Left ventricle myocardium inferior (tissue), 1 donor: ENCODE measurements around the gene FBXO9. TPM values are rescaled to one million over a fixed set of nuclear protein-coding genes. Genes with fewer than 3 reads are reported as not detected.

Experiments
- DNase-seq: peaks from one replicate; pipeline ENCODE4 v3.0.0-alpha.2; 2020
- H3K27ac ChIP-seq: fragments of 200-600 bp; replicated peaks from 2 replicates; pipeline ENCODE4 v1.8.0; 2021
- H3K27me3 ChIP-seq: fragments of 200-600 bp; 2 replicates; pipeline ENCODE4 v1.8.0; 2021; ENCODE audit warnings: low read depth
- H3K36me3 ChIP-seq: fragments of 200-600 bp; 2 replicates; pipeline ENCODE4 v1.8.0; 2021
- H3K4me1 ChIP-seq: fragments of 200-600 bp; 2 replicates; pipeline ENCODE4 v1.8.0; 2021
- H3K4me3 ChIP-seq: fragments of 200-600 bp; 2 replicates; pipeline ENCODE4 v1.8.0; 2021; ENCODE audit warnings: mild to moderate bottlenecking, moderate library complexity
- H3K9me3 ChIP-seq: fragments of 200-600 bp; replicated peaks from 2 replicates; pipeline ENCODE4 v1.8.0; 2021
- intact Hi-C: fragments of 100-400 bp; cut with micrococcal nuclease; formaldehyde crosslinking; loops from one replicate; pipeline ENCODE4 v1.11.0; 2022
- long read RNA-seq: library from polyadenylated mRNA; unstranded; transcript quantifications from one replicate; pipeline ENCODE4 v2.0.0, GENCODE V29; 2021
- total RNA-seq: library from RNA; stranded (reverse); fragmentation: NEBNext Ultra II Directional; extraction: Animal tissue kit (Norgen Biotek cat#: 25700); gene quantifications from one replicate; pipeline ENCODE4 v1.2.1, GENCODE V29; 2021
- TF ChIP-seq, protein P1 (sequence below): fragments of 200-600 bp; IDR thresholded peaks from 2 replicates; pipeline ENCODE4 v1.8.0; 2021; ENCODE audit warnings: antibody characterized with exemption, mild to moderate bottlenecking, borderline replicate concordance
- donor health status: DM: no; HTN: yes; CAD: no; lungs with severe emphysema.

FBXO9 gene
- total RNA-seq: 56.4 TPM
- long read RNA-seq, transcript FBXO9-202 (13 exons, 3,418 nt): major isoform, 79 of 95 reads
- long read RNA-seq, partial matches to known transcripts: 1 of 95 reads
- long read RNA-seq, other reads (novel, unspliced or antisense): 15 of 95 reads

DNA sequence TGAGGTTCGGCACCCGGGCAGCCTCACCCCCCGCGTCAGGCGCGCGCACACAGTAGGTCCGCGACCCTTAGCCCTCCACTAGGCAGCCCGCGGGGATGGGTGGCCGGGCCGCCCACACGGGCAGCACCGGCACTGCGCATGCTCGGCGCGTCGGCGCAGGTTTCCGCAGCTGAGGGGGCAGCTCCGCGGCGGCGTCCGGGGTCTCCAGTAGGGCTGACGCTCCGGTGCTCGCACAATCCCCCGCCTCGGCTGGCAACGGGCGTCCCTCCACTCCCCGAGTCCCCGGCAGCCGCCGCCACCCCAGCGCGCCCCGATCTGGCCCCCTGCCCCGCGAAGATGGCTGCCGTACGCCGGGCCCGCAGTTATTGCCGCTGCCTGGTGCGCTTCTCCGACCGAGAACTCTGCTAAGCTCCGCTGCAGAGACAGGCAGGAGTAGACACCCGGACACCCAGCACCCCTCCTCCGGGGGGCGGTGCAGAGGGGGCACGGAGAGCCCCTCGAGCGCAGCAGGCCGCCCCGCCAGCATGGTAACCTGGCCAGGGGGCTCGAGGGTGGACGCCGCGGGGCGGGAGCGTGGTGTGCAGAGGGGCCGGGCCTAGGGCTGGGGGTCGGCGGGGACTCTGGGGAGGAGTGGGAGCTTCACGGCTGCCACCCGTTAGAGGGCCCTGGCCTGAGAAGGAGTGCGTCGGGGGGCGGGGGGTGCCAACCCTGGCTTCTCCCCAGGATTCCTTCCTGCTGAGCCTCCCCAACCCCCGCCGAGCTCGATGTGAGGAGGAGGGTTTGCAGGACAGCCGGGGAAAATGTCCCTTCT is at the start of gene FBXO9:
TSS of gene FBXO9 (plus strand) at position 139 of the 811 bp plus-strand sequence. CDS start at position 525, 386 bp downstream.
- peak within 1 kb of the TSS; percentile 78 for H3K4me3 ChIP-seq
- H3K9me3 ChIP-seq: no peaks in the 10 kb centered on the region
- H3K36me3 ChIP-seq: no peaks in the 10 kb centered on the region
- H3K27ac ChIP-seq: peak within 1 kb of the TSS; percentile 93
- H3K27me3 ChIP-seq: no peaks in the 10 kb centered on the region
- DNase-seq: peak; percentile 72
- TF ChIP-seq, protein P1, sequence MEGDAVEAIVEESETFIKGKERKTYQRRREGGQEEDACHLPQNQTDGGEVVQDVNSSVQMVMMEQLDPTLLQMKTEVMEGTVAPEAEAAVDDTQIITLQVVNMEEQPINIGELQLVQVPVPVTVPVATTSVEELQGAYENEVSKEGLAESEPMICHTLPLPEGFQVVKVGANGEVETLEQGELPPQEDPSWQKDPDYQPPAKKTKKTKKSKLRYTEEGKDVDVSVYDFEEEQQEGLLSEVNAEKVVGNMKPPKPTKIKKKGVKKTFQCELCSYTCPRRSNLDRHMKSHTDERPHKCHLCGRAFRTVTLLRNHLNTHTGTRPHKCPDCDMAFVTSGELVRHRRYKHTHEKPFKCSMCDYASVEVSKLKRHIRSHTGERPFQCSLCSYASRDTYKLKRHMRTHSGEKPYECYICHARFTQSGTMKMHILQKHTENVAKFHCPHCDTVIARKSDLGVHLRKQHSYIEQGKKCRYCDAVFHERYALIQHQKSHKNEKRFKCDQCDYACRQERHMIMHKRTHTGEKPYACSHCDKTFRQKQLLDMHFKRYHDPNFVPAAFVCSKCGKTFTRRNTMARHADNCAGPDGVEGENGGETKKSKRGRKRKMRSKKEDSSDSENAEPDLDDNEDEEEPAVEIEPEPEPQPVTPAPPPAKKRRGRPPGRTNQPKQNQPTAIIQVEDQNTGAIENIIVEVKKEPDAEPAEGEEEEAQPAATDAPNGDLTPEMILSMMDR: no peak
- intact Hi-C loops: no loop called here
- peaks cover 60% of the 10 kb centered on the region for H3K4me1 ChIP-seq

DNA sequence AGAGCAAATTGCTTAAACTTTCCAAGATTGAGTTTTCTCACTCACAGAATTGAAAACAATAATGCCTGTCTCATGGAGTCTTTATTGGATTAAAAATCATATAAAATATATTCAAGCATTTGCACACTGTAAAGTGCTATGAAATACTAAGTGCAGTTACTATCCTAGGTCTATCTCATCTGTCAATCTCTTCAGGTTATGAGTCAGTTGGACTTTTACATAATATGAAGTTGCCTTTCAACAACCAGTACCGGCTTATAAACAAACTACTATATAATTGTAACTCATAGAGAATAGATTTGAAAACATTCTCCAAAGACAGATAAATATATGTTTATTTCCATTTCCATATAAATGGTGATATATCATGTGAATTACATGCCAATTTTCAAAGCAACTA is 49.7 kb upstream of the FBXO9 start:
- intact Hi-C loops: no loop called here
- no peaks in the 10 kb centered on the region for H3K9me3 ChIP-seq
- peaks cover 88% of the 10 kb centered on the region for H3K36me3 ChIP-seq
- no peak overlapping the region for H3K4me3 ChIP-seq
- no peak for DNase-seq
- H3K4me1 ChIP-seq: no peaks in the 10 kb centered on the region
- H3K27me3 ChIP-seq: no peaks in the 10 kb centered on the region
- TF ChIP-seq, protein P1: no peak
- no peak overlapping the region for H3K27ac ChIP-seq

DNA sequence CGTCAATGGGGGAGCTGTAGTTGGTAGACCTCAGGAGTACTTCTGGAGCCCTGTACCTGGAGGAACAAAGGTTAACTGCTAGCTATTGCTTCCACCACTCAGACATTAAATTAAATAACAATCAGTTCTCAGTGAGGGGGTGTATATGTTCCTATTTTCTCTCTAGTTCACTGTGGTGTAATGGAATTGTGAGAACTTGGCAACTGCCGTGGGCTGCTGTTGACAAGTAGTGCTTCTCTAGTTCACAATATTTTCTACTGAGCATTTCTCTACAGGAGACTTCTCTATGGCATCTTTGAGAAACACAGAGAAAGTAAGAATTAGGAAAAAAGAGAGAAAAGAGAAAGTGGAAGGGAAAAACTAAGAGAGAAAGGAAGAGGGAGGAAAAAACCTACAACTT is 46.8 kb upstream of the FBXO9 start:
- Histone ChIP-seq H3K27me3 (no peaks in the 10 kb centered on the region), H3K4me1 (no peaks in the 10 kb centered on the region), H3K27ac (no peak overlapping the region), H3K36me3 (peaks cover 58% of the 10 kb centered on the region), H3K9me3 (no peaks in the 10 kb centered on the region), H3K4me3 (no peak overlapping the region)
- intact Hi-C loops: no loop called here
- no peak for DNase-seq
- TF ChIP-seq, protein P1: no peak

DNA sequence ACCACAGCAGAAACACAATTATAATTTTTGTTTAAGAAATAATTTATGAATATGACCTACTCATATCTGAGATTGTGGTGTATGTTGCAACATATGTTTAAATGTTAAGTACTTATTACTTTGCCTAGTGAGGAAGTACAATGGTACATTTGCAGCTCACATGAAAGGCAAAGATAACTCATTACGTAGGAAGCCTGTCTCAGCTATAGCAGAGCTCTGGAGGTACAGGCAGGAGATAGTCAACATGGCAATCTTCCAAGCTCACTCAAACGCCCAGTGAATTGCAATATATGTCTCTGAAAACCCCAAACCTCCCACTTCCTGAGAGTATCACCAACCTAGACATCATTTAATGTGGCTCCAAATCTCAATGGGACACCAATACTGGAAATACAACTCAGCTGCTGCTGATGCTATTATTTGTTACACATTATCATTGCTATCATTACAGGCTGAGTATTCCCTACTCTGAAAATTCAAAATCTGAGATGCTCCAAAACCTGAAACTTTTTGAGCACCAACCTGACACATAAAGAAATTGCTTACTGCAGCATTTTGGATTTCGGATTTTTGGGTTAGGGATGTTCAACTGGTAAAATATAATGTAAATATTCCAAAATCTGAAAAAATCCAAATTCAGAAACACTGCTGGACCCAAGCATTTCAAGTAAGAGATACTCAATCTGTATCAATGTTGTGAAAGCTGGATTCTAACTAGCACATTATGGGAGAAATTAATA is 45.0 kb upstream of the FBXO9 start:
- no peak overlapping the region for H3K27ac ChIP-seq
- H3K4me3 ChIP-seq: no peak overlapping the region
- TF ChIP-seq, protein P1: no peak
- peaks cover 41% of the 10 kb centered on the region for H3K36me3 ChIP-seq
- intact Hi-C loops: no loop called here
- no peaks in the 10 kb centered on the region for H3K27me3 ChIP-seq
- no peaks in the 10 kb centered on the region for H3K4me1 ChIP-seq
- no peak for DNase-seq
- no peaks in the 10 kb centered on the region for H3K9me3 ChIP-seq

DNA sequence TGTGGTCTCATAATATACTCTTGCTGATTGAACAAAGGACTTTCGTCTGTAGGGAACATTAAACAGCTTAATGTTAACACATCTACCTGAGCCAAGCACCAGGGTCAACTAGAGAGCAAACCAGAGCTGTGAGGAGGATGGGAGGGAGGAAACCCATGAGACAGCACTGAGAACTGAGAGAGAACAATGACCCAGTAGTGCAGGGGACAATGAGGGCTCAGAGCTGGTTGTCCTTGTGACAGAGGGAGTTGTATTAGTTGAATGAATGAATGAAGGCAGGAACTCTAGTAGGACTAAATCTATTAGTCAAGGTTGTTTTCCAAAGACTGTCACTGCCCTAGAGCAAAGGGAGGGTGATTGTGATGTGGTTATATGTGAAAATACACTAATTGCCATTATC is 41.9 kb upstream of the FBXO9 start:
- intact Hi-C loops: no loop called here
- Histone ChIP-seq H3K36me3 (peaks cover 38% of the 10 kb centered on the region), H3K27me3 (no peaks in the 10 kb centered on the region), H3K27ac (no peak overlapping the region), H3K9me3 (no peaks in the 10 kb centered on the region), H3K4me3 (no peak overlapping the region), H3K4me1 (peaks cover 10% of the 10 kb centered on the region)
- no peak for DNase-seq
- TF ChIP-seq, protein P1: no peak
